H1 (cell line): ENCODE results near the gene ECT2L. TPM values are rescaled to one million over a fixed set of nuclear protein-coding genes. Genes with fewer than 3 reads are reported as not detected.

ENCODE experiments used
- PHF8 ChIP-seq: fragments of 200-600 bp; sonication (generic); conservative IDR thresholded peaks from 2 replicates; pipeline ENCODE4 v1.7.1; 2012; ENCODE audit warnings: low read depth, mild to moderate bottlenecking, inconsistent platforms, low read length, moderate library complexity
- polyA plus RNA-seq, 7 experiments: library from polyadenylated mRNA; depleted of rRNA in 3 of 7; stranded (reverse) in 5 of 7; unstranded in 2 of 7; fragments of >200 nt in 5 of 7; fragments of 200-250 nt in 2 of 7; gene quantifications; 1 replicate in 5 of 7; 2 replicates in 1 of 7; 4 replicates in 1 of 7; pipeline versions ENCODE4 v1.2.1 to v1.2.3, GENCODE V29; 2011 to 2013; ENCODE audit warnings: missing spikeins in 2 of 7, mixed read lengths in 2 of 7
- total RNA-seq: library from RNA; stranded (reverse); fragmentation: NEBNext Ultra II Directional; extraction: Animal tissue kit (Norgen Biotek cat#: 25700); gene quantifications from 2 replicates; pipeline ENCODE4 v1.2.1, GENCODE V29; 2021

The ECT2L gene
- total and polyA plus RNA-seq, 2 of the 8 experiments (the other 6 are each of a cell fraction or from before 2014, with no cell fraction given), result not detected

- TF ChIP-seq PHF8, result no peak
Measured at GRCh38 chr6:138797806-138798446, 2.0 kb downstream of the ECT2L start (continued).
